Measurements from ENCODE around the gene ACTA2. TPM values are rescaled to one million over a fixed set of nuclear protein-coding genes. Genes with fewer than 3 reads are reported as not detected.
"Not testable (repeated sequence)": the region's sequence is repeated elsewhere in the genome, so short reads cannot be mapped to it uniquely, and the experiment has no call there.

Gene ACTA2
- total RNA-seq, 1 donor from 2014 or later = 42.4 TPM

DNA sequence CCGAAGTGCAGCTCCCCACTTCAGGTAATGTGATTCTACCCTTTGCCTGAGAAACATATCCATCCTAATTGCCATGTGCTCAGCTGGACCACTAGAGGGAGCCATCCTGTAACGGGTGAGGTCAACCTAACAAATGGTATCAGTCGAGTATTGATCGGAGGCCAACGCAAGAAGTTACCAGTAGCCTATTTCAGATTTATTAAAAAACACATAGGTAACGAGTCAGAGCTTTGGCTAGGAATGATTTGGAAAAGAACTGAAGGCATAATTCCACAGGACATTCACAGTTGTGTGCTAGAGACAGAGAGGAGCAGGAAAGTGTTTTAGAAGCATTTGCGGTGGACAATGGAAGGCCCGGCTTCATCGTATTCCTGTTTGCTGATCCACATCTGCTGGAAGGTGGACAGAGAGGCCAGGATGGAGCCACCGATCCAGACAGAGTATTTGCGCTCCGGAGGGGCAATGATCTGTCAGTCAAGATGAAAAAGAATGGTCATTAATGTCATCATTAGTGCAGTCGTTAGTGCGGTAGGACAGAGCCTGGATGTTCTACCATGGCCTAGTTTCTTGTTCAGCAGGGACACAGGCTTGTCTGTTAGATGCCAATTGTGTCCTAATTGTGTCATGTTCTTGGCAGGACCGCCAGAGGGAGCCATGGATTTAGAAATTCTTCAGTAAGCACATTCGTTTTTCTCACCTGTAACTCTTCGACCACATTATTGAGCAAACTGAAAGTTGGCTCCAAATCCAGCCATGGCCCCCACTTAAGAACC lies 17.5 kb downstream of the ACTA2 start:
- TF ChIP-seq, protein P1, sequence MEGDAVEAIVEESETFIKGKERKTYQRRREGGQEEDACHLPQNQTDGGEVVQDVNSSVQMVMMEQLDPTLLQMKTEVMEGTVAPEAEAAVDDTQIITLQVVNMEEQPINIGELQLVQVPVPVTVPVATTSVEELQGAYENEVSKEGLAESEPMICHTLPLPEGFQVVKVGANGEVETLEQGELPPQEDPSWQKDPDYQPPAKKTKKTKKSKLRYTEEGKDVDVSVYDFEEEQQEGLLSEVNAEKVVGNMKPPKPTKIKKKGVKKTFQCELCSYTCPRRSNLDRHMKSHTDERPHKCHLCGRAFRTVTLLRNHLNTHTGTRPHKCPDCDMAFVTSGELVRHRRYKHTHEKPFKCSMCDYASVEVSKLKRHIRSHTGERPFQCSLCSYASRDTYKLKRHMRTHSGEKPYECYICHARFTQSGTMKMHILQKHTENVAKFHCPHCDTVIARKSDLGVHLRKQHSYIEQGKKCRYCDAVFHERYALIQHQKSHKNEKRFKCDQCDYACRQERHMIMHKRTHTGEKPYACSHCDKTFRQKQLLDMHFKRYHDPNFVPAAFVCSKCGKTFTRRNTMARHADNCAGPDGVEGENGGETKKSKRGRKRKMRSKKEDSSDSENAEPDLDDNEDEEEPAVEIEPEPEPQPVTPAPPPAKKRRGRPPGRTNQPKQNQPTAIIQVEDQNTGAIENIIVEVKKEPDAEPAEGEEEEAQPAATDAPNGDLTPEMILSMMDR (conservative IDR thresholded peaks at IDR 0.05; ENCODE audit: low read depth, low read length) = peak; percentile 99
- peak overlapping the region; percentile 15 for H3K4me3 ChIP-seq (ENCODE audit: low read depth, low read length)
- DNase-seq (ENCODE audit: low read depth) = peak; percentile 56

DNA sequence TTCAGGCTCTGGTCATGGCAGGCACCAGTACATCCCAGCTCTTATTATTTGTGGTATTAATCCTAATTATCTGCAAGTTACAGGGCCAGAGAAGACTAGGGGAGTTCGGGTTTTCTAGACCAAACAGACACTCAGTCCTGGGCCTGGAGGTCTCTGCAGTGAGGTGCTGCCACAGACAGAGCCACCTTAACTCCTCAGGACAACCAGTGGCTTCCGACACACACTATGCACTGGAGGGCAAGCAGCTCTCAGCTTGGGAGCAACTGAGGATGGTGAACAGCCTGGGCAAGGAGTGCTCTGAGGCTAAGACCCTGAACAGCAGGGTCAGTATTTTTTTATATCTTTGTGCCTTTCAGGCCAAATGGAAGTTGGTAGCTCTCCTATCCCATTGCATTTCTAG lies 19.0 kb downstream of the ACTA2 start:
- DNase-seq (ENCODE audit: low read depth) = no peak
- TF ChIP-seq, protein P1 (conservative IDR thresholded peaks at IDR 0.05; ENCODE audit: low read depth, low read length) = no peak
- H3K4me3 ChIP-seq (ENCODE audit: low read depth, low read length) = no peak overlapping the region

DNA sequence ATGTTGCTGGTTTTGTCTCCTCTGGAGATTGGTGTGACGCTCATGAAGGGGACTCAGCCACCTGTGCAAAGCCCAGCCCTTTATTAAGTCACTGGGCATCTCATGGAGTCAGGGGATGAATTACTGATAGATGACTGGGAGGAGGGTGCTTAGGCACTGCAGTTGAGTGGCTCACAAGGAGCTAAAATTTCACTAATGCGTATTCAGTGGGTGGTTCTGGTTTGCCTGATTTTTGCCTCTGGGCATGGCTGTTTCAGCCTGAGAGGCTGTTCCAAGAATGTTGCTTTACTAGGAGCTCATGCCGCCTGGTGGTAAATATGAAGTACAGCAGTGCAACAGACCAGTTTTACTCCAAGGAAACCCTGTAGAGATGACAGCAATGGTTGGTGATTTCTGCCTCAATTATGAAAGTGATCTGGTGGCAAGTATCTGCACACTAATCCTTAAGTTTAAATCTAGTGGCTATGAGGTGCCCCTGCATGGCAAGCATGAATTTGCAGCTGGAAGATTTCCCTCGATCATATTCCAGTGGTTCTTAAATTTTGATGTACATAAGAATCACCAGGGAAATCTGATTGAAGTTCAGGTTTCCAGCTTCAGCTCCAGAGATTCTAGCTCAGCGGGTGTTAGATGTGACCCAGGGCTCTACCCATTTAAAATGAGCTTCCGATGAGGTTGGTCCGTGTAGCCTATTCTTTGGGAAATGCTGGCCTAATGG lies 19.9 kb downstream of the ACTA2 start:
- DNase-seq (ENCODE audit: low read depth) = peak; percentile 46
- TF ChIP-seq, protein P1 (conservative IDR thresholded peaks at IDR 0.05; ENCODE audit: low read depth, low read length) = peak; percentile 93
- H3K4me3 ChIP-seq (ENCODE audit: low read depth, low read length) = no peak overlapping the region

DNA sequence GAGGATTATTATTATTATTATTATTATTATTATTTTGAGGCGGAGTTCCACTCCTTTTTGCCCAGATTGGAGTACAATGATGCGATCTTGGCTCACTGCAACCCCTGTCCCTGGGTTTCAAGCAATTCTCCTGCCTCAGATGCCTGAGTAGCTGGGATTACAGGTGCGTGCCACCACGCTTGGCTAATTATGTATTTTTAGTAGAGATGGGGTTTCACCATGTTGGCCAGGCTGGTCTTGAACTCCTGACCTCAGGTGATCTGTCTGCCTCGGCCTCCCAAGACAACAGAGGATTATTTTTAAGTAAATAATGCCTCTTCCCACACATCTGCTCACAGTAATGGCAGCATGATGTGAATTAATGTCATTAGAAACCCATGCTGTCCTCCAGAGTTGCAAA lies 20.5 kb downstream of the ACTA2 start:
- not testable (repeated sequence) for H3K4me3 ChIP-seq (ENCODE audit: low read depth, low read length); DNase-seq (ENCODE audit: low read depth)

DNA sequence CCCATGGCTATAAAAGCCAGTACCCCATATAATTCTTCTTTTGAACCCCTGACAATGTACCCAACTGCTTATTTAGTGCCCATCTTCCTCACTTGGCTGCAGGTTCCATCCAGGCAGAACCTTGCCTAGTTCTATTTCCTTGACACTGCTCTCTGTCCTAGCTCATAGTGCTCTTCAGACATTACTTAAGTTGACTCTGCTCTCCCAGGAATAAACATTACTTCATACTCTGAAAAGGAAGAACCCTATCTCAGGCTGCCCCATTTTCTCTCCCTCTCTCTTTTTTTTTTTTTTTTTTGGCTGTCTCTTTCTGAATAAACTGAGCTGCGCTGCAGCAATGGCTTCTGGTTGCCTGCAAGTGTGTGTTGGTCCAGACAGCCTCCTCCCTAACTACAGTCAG lies 21.0 kb downstream of the ACTA2 start:
- TF ChIP-seq, protein P1 (conservative IDR thresholded peaks at IDR 0.05; ENCODE audit: low read depth, low read length) = no peak
- H3K4me3 ChIP-seq (ENCODE audit: low read depth, low read length) = no peak overlapping the region
- no peak for DNase-seq (ENCODE audit: low read depth)

DNA sequence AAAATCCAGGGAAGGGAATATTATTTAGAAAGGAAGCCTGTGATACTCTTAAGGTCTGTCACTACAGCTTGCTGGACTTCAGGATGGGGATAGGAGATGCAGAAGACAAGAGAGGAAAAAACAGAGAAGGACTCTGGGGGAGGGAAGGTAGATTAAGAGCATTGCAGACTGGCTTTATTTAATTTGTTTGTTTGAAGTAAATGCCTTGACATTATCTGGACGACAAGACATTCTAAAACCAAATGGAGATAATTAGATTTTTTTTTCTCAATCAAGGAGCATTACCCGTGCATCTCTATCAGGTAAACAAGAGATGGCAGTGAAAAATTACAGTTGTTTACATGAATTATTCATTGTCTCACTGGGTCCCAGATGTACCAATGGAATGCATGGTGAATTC lies 24.3 kb downstream of the ACTA2 start:
- TF ChIP-seq, protein P1 (conservative IDR thresholded peaks at IDR 0.05; ENCODE audit: low read depth, low read length) = no peak
- H3K4me3 ChIP-seq (ENCODE audit: low read depth, low read length) = no peak overlapping the region
- DNase-seq (ENCODE audit: low read depth) = no peak

DNA sequence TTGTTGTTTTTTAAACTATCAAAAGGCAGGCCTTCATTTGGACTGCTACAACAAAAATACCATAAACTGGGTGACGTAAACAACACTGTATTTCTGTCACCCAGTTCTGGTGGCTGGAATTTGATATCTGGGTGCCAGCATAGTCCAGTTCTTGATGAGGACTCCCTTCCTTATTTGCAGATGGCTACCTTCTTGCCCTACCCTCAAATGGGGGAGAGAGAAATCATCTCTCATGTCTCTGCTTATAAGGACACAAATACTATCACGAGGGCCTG lies 25.2 kb downstream of the ACTA2 start:
- no peak overlapping the region for H3K4me3 ChIP-seq (ENCODE audit: low read depth, low read length)
- DNase-seq (ENCODE audit: low read depth) = no peak
- TF ChIP-seq, protein P1 (conservative IDR thresholded peaks at IDR 0.05; ENCODE audit: low read depth, low read length) = no peak

Data from epithelial cell of proximal tubule (primary cell).